Effector CD4-positive, alpha-beta T cell (primary cell): Measurements from ENCODE around the gene PDE6A.

ENCODE experiments used
- DNase-seq: peaks from one replicate; pipeline ENCODE4 v3.0.0-alpha.2; 2020

Gene PDE6A

GRCh38 chr5:149924486-149924885 lies 20.1 kb downstream of the PDE6A start:
- DNase-seq: no peak

- no peak for DNase-seq
These were observed 21.6 kb downstream of the PDE6A start for GRCh38 chr5:149922950-149923349.

- DNase-seq: no peak
These were observed 23.0 kb downstream of the PDE6A start for GRCh38 chr5:149921597-149921996.

- DNase-seq: no peak
These were observed 27.4 kb downstream of the PDE6A start for GRCh38 chr5:149917073-149917676.

GRCh38 chr5:149916334-149917072 lies 28.1 kb downstream of the PDE6A start:
- DNase-seq: no peak

GRCh38 chr5:149915392-149916260 lies 29.0 kb downstream of the PDE6A start:
- no peak for DNase-seq

GRCh38 chr5:149913436-149914419 lies 30.9 kb downstream of the PDE6A start:
- DNase-seq: no peak

GRCh38 chr5:149912226-149912871 lies 32.2 kb downstream of the PDE6A start:
- no peak for DNase-seq

GRCh38 chr5:149911031-149911430 lies 33.6 kb downstream of the PDE6A start:
- no peak for DNase-seq

GRCh38 chr5:149907828-149908227 lies 36.8 kb downstream of the PDE6A start:
- no peak for DNase-seq

GRCh38 chr5:149904977-149905376 lies 39.6 kb downstream of the PDE6A start:
- no peak for DNase-seq

- no peak for DNase-seq
These were observed 40.2 kb downstream of the PDE6A start for GRCh38 chr5:149904293-149904886.

GRCh38 chr5:149903404-149903803 lies 41.2 kb downstream of the PDE6A start:
- DNase-seq: no peak

- DNase-seq: no peak
These were observed 42.4 kb downstream of the PDE6A start for GRCh38 chr5:149902177-149902576.

GRCh38 chr5:149901511-149901910 lies 43.1 kb downstream of the PDE6A start:
- DNase-seq: no peak

- DNase-seq: no peak
These were observed 44.2 kb downstream of the PDE6A start for GRCh38 chr5:149900390-149900789.

GRCh38 chr5:149898811-149899210 lies 45.8 kb downstream of the PDE6A start:
- DNase-seq: no peak

GRCh38 chr5:149895416-149896345 lies 48.9 kb downstream of the PDE6A start:
- no peak for DNase-seq

GRCh38 chr5:149894237-149894636 lies 50.4 kb downstream of the PDE6A start:
- no peak for DNase-seq

GRCh38 chr5:149893403-149893931 lies 51.1 kb downstream of the PDE6A start:
- no peak for DNase-seq
